Aorta (tissue), 5 donors: ENCODE measurements around the gene DUSP11. TPM values are rescaled to one million over a fixed set of nuclear protein-coding genes. Genes with fewer than 3 reads are reported as not detected.
"Not testable (repeated sequence)": the region's sequence is repeated elsewhere in the genome, so short reads cannot be mapped to it uniquely, and the experiment has no call there.

Experiments used
- ATAC-seq: fragments of 200-7000 bp; cut with Tn5 transposase; one replicate; pipeline ENCODE4 v1.9.1; 2022; ENCODE audit warnings: moderate library complexity; ENCODE audit not compliant: low FRiP score
- DNase-seq, 2 donors: peaks; one replicate each; pipeline ENCODE4 v3.0.0-alpha.2; 2020
- H3K27ac ChIP-seq, 2 donors: one replicate each; pipeline ENCODE4 v1.5.1; 2013; ENCODE audit warnings: low read length in 2 of 2, mild to moderate bottlenecking in 2 of 2, moderate library complexity in 2 of 2, control low read depth in 1 of 2, inconsistent platforms in 1 of 2, low read depth in 1 of 2
- H3K27me3 ChIP-seq, 2 donors: one replicate each; pipeline ENCODE4 v1.6.1; 2013; ENCODE audit warnings: control low read depth in 1 of 2, low read length in 1 of 2, mild to moderate bottlenecking in 1 of 2, moderate library complexity in 1 of 2; ENCODE audit not compliant: insufficient read depth in 2 of 2, control insufficient read depth in 1 of 2
- H3K36me3 ChIP-seq, 2 donors: one replicate each; pipeline ENCODE4 v1.6.1; 2013; ENCODE audit warnings: control low read depth in 1 of 2, low read length in 1 of 2, mild to moderate bottlenecking in 1 of 2; ENCODE audit not compliant: insufficient read depth in 2 of 2, control insufficient read depth in 1 of 2
- H3K4me1 ChIP-seq, 2 donors: one replicate each; pipeline ENCODE4 v1.6.1; 2013; ENCODE audit warnings: low read length in 2 of 2, control low read depth in 1 of 2, mild to moderate bottlenecking in 1 of 2, moderate library complexity in 1 of 2; ENCODE audit not compliant: insufficient read depth in 2 of 2, control insufficient read depth in 1 of 2
- H3K4me3 ChIP-seq, 2 donors: one replicate each; pipeline ENCODE4 v1.5.1; 2013; ENCODE audit warnings: low read length in 2 of 2, control low read depth in 1 of 2, mild to moderate bottlenecking in 1 of 2
- H3K9me3 ChIP-seq: one replicate; pipeline ENCODE4 v1.6.1; 2013; ENCODE audit warnings: mild to moderate bottlenecking, low read length; ENCODE audit not compliant: control insufficient read depth
- WGBS, 2 donors: extraction: QIAGEN DNeasy Blood & Tissue Kit; methylation state at CpG; one replicate each; pipeline ENCODE4 v1.1.7; 2013; 5-methylcytosine and 5-hydroxymethylcytosine counted together
- intact Hi-C, 2 donors: fragments of 100-400 bp; cut with DNase I; formaldehyde crosslinking; loops; one replicate each; pipeline versions ENCODE4 v1.14.2 to v1.15.0; 2022
- polyA plus RNA-seq, 2 donors: library from polyadenylated mRNA; stranded (reverse); fragments of 200-250 nt; gene quantifications; one replicate each; pipeline ENCODE4 v1.2.3, GENCODE V29; 2013
- total RNA-seq, 2 donors: library from RNA; stranded (reverse); fragmentation: NEBNext Ultra II Directional; extraction: Animal tissue kit (Norgen Biotek cat#: 25700); gene quantifications; one replicate each; pipeline ENCODE4 v1.2.1, GENCODE V29; 2021
- donor health status: healthy with polysubstance abuse.
- donor health status: Bipolar disorder and iron deficiency.
- donor health status: DM: no; HTN: no; CAD: no.
- donor health status: DM: no; HTN: no; CAD: no.
- donor health status: DM: yes; HTN: yes; CAD: no.

Gene DUSP11
- total and polyA plus RNA-seq, 4 donors: 16.5 to 27.6 (median 20.0) TPM

GRCh38 chr2:73764945-73765344 is 15.0 kb downstream of the DUSP11 start:
- intact Hi-C loops: no loop called here
- Histone ChIP-seq H3K36me3 (peaks cover 15% of the 10 kb centered on the region in 2 donors), H3K27me3 (no peaks in the 10 kb centered on the region), H3K9me3 (no peaks in the 10 kb centered on the region), H3K4me3 (no peak overlapping the region), H3K27ac (no peak overlapping the region), H3K4me1 (no peaks in the 10 kb centered on the region)
- ATAC-seq (no peak), DNase-seq (no peak)
- WGBS, 2 donors: 100% methylated on average over 1 of the region's 1 CpG

GRCh38 chr2:73762571-73762970 is 17.3 kb downstream of the DUSP11 start:
- Histone ChIP-seq H3K27ac (no peak overlapping the region), H3K27me3 (no peaks in the 10 kb centered on the region), H3K4me3 (no peak overlapping the region), H3K36me3 (peaks cover 10% of the 10 kb centered on the region in 2 donors), H3K4me1 (peaks cover 3 to 7% of the 10 kb centered on the region in 2 donors), H3K9me3 (no peaks in the 10 kb centered on the region)
- ATAC-seq: no peak
- intact Hi-C loops: no loop called here
- WGBS, 2 donors: 36 to 39% methylated on average over 1 of the region's 1 CpG
- no peak for DNase-seq

DNA sequence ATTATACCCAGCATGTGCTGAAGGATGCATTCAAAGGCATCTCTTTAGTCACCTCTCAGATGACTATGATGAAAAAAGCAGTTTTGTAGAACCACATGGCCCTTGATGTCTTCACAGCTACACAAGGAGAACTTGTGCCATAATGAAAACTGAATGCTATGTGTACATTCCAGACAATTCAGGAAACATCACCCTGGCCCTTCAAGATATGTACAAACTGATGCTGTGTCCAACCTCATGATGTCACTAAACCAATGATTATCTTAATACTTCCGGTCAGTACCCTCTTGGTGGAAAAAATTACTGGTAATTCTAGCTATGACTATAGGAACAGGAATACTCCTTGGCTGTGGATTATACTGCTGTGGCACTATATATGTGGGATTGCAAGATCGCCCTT is 20.0 kb downstream of the DUSP11 start:
- WGBS, 2 donors: 93 to 95% methylated on average over 2 of the region's 2 CpGs
- no peaks in the 10 kb centered on the region for H3K9me3 ChIP-seq
- no peaks in the 10 kb centered on the region for H3K27me3 ChIP-seq
- no peak overlapping the region for H3K4me3 ChIP-seq
- peaks cover 4 to 5% of the 10 kb centered on the region in 2 donors for H3K36me3 ChIP-seq
- intact Hi-C loops: no loop called here
- H3K4me1 ChIP-seq: peaks cover 3 to 7% of the 10 kb centered on the region in 2 donors
- ATAC-seq (no peak), DNase-seq (no peak)
- no peak overlapping the region for H3K27ac ChIP-seq

DNA sequence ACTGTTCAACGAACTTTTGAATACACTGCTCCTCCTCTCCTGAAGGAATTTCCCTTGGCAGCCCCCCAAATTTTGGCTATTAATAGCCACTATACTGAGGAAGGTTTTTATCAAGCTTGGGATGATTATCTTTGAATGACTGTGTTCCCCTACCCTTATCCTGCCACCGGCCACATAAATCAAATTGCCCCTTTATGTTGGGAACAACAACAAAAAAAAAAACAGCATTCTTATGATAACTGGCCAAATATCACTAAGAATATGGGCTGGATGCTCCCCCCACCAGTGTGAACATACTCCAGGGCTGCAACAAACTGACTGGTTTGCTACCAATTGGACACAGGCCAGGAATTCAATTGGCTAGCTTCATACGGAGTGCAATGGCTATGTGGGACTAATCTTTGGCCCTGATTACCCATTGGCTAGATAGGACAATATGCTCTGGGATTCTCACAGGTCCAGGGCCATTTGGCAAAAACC is 20.6 kb downstream of the DUSP11 start:
- 5% methylated on average over 3 of the region's 3 CpGs for WGBS, 2 donors
- peak overlapping the region in 1 of 2 donors; percentile 25 for H3K27ac ChIP-seq
- DNase-seq (no peak), ATAC-seq (peak; percentile 50)
- peaks cover 3 to 7% of the 10 kb centered on the region in 2 donors for H3K4me1 ChIP-seq
- H3K27me3 ChIP-seq: no peaks in the 10 kb centered on the region
- no peak overlapping the region for H3K4me3 ChIP-seq
- intact Hi-C loops: no loop called here
- no peaks in the 10 kb centered on the region for H3K9me3 ChIP-seq
- H3K36me3 ChIP-seq: peaks cover 2 to 4% of the 10 kb centered on the region in 2 donors

DNA sequence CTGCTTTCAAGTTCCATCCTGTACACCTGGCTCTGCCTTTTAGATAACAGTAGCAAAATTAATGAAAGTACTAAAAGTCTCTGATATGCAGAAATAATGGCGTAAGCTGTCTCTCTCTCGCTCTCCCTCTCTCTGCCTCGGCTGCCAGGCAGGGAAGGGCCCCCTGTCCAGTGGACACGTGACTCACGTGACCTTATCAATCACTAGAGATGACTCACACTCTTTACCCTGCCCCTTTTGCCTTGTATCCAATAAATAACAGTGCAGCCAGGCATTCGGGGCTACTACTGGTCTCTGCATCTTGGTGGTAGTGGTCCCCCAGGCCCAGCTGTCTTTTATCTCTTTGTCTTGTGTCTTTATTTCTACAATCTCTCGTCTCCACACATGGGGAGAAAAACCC is 25.6 kb downstream of the DUSP11 start:
- H3K36me3 ChIP-seq, ATAC-seq, H3K27ac ChIP-seq, H3K9me3 ChIP-seq, H3K4me3 ChIP-seq, H3K4me1 ChIP-seq, H3K27me3 ChIP-seq, DNase-seq, intact Hi-C loops: not testable (repeated sequence)
- 85 to 95% methylated on average over 7 of the region's 7 CpGs for WGBS, 2 donors

GRCh38 chr2:73749314-73749713 is 30.6 kb downstream of the DUSP11 start:
- Histone ChIP-seq H3K4me1 (no peaks in the 10 kb centered on the region), H3K36me3 (peaks cover 4 to 6% of the 10 kb centered on the region in 2 donors), H3K9me3 (no peaks in the 10 kb centered on the region), H3K27ac (no peak overlapping the region), H3K4me3 (no peak overlapping the region), H3K27me3 (no peaks in the 10 kb centered on the region)
- DNase-seq (no peak), ATAC-seq (no peak)
- whole genome bisulfite sequencing, 2 donors: 91 to 97% methylated on average over 2 of the region's 2 CpGs
- intact Hi-C loops: no loop called here

DNA sequence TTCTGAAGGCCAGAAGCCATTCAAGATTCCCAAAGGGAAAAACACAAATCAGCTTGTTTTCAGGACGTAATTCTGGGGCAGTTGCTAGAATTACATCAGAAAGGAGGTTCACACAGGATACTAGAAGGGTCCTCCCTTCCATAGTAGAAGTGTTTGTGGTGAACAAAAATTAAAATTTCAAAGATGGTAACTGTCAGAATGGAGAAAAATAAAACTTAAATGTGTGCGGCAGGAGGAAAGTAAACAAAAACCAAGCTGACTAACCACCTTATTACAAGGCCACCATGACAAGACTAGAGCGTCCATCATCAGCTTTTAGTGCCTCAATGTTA is 33.1 kb downstream of the DUSP11 start:
- 94 to 95% methylated on average over 3 of the region's 3 CpGs for WGBS, 2 donors
- Histone ChIP-seq H3K4me3 (no peak overlapping the region), H3K9me3 (no peaks in the 10 kb centered on the region), H3K36me3 (peaks cover 0 to 4% of the 10 kb centered on the region in 2 donors), H3K27me3 (no peaks in the 10 kb centered on the region), H3K27ac (no peak overlapping the region), H3K4me1 (no peaks in the 10 kb centered on the region)
- DNase-seq (no peak), ATAC-seq (no peak)
- intact Hi-C loops: no loop called here

GRCh38 chr2:73746015-73746876 is 33.7 kb downstream of the DUSP11 start:
- Histone ChIP-seq H3K36me3 (peaks cover 0 to 4% of the 10 kb centered on the region in 2 donors), H3K4me1 (no peaks in the 10 kb centered on the region), H3K4me3 (no peak overlapping the region), H3K9me3 (no peaks in the 10 kb centered on the region), H3K27me3 (no peaks in the 10 kb centered on the region), H3K27ac (no peak overlapping the region)
- WGBS, 2 donors: 91 to 93% methylated on average over 11 of the region's 11 CpGs
- ATAC-seq (no peak), DNase-seq (no peak)
- intact Hi-C loops: no loop called here

DNA sequence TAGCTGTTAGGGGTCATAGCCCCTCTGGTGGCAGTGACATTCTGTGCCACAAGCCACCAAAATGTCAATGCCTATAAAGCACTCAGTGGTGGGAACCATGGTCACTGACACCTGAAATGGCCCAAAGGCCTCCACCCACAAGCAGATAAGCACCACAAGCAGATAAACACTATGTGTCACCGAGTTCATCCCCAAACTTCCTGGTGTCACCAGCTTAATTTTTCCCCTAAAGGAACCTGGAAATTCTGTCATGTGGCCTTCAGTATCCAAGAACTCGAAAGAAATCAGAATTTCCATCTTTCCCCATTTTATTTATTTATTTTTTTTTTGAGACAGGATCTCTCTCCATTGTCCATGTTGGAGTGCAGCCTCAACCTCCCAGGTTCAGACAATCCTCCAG is 39.1 kb downstream of the DUSP11 start:
- DNase-seq: no peak
- 88 to 89% methylated on average over 2 of the region's 2 CpGs for WGBS, 2 donors
- no peak for ATAC-seq

More for the DNA sequence above, 39.1 kb downstream of the DUSP11 start:
- no peaks in the 10 kb centered on the region for H3K36me3 ChIP-seq
- H3K9me3 ChIP-seq: no peaks in the 10 kb centered on the region
- intact Hi-C loops: no loop called here
- H3K27me3 ChIP-seq: no peaks in the 10 kb centered on the region
- H3K4me1 ChIP-seq: peaks cover 0 to 3% of the 10 kb centered on the region in 2 donors
- no peak overlapping the region for H3K27ac ChIP-seq
- H3K4me3 ChIP-seq: no peak overlapping the region
